Epithelial cell of esophagus (primary cell): ENCODE results near the gene TRIP12.
A peak's percentile ranks its signal among the peaks of the same experiment; 100 is the strongest.

Source experiments
- DNase-seq: peaks from one replicate; pipeline ENCODE4 v3.0.0; 2010; ENCODE audit warnings: low read depth
- H3K4me3 ChIP-seq: 2 replicates; pipeline ENCODE4 v1.5.1; 2011; ENCODE audit warnings: mild to moderate bottlenecking, low read length, control low read depth
- TF ChIP-seq, protein P1 (sequence below): IDR thresholded peaks from 2 replicates; pipeline ENCODE4 v1.5.1; 2011; ENCODE audit warnings: low read depth, mild to moderate bottlenecking, low read length, control low read depth, inconsistent platforms; ENCODE audit not compliant: insufficient read depth; ENCODE audit errors: missing control alignments

Gene TRIP12

GRCh38 chr2:229832510-229832898, 89.3 kb downstream of the TRIP12 start:
- no peak for DNase-seq
- TF ChIP-seq, protein P1, sequence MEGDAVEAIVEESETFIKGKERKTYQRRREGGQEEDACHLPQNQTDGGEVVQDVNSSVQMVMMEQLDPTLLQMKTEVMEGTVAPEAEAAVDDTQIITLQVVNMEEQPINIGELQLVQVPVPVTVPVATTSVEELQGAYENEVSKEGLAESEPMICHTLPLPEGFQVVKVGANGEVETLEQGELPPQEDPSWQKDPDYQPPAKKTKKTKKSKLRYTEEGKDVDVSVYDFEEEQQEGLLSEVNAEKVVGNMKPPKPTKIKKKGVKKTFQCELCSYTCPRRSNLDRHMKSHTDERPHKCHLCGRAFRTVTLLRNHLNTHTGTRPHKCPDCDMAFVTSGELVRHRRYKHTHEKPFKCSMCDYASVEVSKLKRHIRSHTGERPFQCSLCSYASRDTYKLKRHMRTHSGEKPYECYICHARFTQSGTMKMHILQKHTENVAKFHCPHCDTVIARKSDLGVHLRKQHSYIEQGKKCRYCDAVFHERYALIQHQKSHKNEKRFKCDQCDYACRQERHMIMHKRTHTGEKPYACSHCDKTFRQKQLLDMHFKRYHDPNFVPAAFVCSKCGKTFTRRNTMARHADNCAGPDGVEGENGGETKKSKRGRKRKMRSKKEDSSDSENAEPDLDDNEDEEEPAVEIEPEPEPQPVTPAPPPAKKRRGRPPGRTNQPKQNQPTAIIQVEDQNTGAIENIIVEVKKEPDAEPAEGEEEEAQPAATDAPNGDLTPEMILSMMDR: no peak

GRCh38 chr2:229831805-229832509, 89.9 kb downstream of the TRIP12 start:
- no peak overlapping the region for H3K4me3 ChIP-seq
- TF ChIP-seq, protein P1: no peak
- DNase-seq: no peak

More at GRCh38 chr2:229832510-229832898, 89.3 kb downstream of the TRIP12 start:
- no peak overlapping the region for H3K4me3 ChIP-seq

DNA sequence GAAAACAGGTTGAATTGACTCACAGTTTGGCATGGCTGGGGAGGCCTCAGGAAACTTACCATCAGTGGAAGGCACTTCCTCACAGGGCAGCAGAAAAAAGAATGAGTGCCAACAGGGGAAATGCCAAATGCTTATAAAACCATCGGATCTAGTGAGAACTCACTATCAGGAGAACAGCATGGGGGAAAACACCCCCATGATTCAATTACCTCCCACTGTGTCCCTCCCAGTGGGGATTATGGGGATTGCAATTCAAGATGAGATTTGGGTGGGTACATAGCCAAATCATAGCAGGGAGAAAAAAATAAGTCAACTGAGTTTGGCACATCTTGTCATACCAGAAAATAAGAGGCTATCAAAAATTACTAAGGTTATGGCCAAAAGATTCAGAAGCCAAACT, 96.3 kb downstream of the TRIP12 start:
- no peak for DNase-seq
- TF ChIP-seq, protein P1: no peak
- no peak overlapping the region for H3K4me3 ChIP-seq

DNA sequence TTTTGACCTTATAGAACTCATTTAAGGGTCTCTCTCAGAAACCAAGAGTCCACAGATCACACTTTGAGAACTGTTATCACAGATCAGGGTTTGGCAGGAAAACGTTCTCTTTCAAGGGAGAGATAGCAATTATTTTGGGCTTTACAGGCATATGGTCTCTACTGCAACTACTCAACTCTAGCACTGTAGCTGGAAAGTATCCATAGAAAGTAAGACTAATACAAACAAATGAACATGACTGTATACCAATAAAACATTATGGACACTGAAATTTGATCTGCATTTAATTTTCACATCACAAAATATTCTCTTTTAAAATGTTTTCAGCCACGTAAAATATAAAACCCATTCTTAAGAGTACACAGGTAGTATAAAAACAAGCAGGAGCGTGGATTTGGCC, 100.5 kb downstream of the TRIP12 start:
- TF ChIP-seq, protein P1: no peak
- no peak overlapping the region for H3K4me3 ChIP-seq
- DNase-seq: no peak

GRCh38 chr2:229818230-229818629, 103.6 kb downstream of the TRIP12 start:
- TF ChIP-seq, protein P1: no peak
- no peak overlapping the region for H3K4me3 ChIP-seq
- DNase-seq: peak; percentile 43

- peak; percentile 52 for DNase-seq
- H3K4me3 ChIP-seq: no peak overlapping the region
- TF ChIP-seq, protein P1: no peak
Observed at GRCh38 chr2:229815858-229816257, 106.0 kb downstream of the TRIP12 start.

DNA sequence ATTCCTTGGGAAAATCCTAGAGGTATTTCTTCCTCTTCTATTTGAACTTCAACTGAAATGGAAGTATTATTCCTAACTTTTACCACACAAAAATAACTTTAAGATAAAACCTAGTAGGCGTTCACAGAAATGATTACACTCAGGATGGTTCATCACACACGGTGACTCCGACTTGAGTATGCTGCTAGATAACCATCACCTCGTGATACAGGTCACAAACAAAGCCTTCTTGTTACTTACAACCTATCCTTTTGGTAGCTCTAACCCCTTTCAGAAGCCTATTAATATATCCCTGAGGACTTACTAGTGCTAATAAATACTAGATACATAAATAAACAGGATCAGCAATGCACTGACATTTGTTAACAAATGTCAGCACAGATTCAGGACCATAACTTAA, 106.5 kb downstream of the TRIP12 start:
- no peak overlapping the region for H3K4me3 ChIP-seq
- TF ChIP-seq, protein P1: no peak
- DNase-seq: no peak
